ENCODE measurements around the gene CPEB3.
"Not testable (repeated sequence)": the region's sequence is repeated elsewhere in the genome, so short reads cannot be mapped to it uniquely, and the experiment has no call there.

The CPEB3 gene

GRCh38 chr10:92087750-92088395 is 203.0 kb downstream of the CPEB3 start:
- DNase-seq, result peak; percentile 93

GRCh38 chr10:92082583-92083280 is 208.1 kb downstream of the CPEB3 start:
- DNase-seq, result no peak

- DNase-seq, result no peak
These were observed 209.2 kb downstream of the CPEB3 start for GRCh38 chr10:92081641-92082040.

GRCh38 chr10:92080244-92080643 is 210.6 kb downstream of the CPEB3 start:
- DNase-seq, result no peak

- DNase-seq, result no peak
These were observed 211.9 kb downstream of the CPEB3 start for GRCh38 chr10:92079003-92079402.

GRCh38 chr10:92076722-92077121 is 214.2 kb downstream of the CPEB3 start:
- no peak for DNase-seq

- DNase-seq, result no peak
These were observed 215.0 kb downstream of the CPEB3 start for GRCh38 chr10:92075829-92076228.

- peak; percentile 51 for DNase-seq
These were observed 216.6 kb downstream of the CPEB3 start for GRCh38 chr10:92074126-92074887.

GRCh38 chr10:92068900-92069299 is 222.0 kb downstream of the CPEB3 start:
- DNase-seq, result no peak

- no peak for DNase-seq
These were observed 224.5 kb downstream of the CPEB3 start for GRCh38 chr10:92066386-92066785.

GRCh38 chr10:92064506-92064905 is 226.4 kb downstream of the CPEB3 start:
- no peak for DNase-seq

- DNase-seq, result no peak
These were observed 228.6 kb downstream of the CPEB3 start for GRCh38 chr10:92062273-92062672.

- DNase-seq, result no peak
These were observed 236.1 kb downstream of the CPEB3 start for GRCh38 chr10:92054807-92055206.

GRCh38 chr10:92052741-92053140 is 238.1 kb downstream of the CPEB3 start:
- no peak for DNase-seq

- DNase-seq, result no peak
These were observed 238.8 kb downstream of the CPEB3 start for GRCh38 chr10:92052088-92052487.

GRCh38 chr10:92047215-92047614 is 243.7 kb downstream of the CPEB3 start:
- no peak for DNase-seq

GRCh38 chr10:92045641-92046106 is 245.2 kb downstream of the CPEB3 start:
- DNase-seq, result no peak

- DNase-seq, result no peak
These were observed 248.3 kb downstream of the CPEB3 start for GRCh38 chr10:92042541-92042940.

GRCh38 chr10:92038949-92039348 is 251.9 kb downstream of the CPEB3 start:
- DNase-seq, result no peak

GRCh38 chr10:92033070-92033469 is 257.8 kb downstream of the CPEB3 start:
- DNase-seq, result not testable (repeated sequence)

- DNase-seq, result no peak
These were observed 259.3 kb downstream of the CPEB3 start for GRCh38 chr10:92031580-92031979.

- DNase-seq, result peak; percentile 61
These were observed 263.7 kb downstream of the CPEB3 start for GRCh38 chr10:92027141-92027540.

- not testable (repeated sequence) for DNase-seq
These were observed 265.5 kb downstream of the CPEB3 start for GRCh38 chr10:92025340-92025739.

GRCh38 chr10:92024700-92025099 is 266.2 kb downstream of the CPEB3 start:
- DNase-seq, result no peak

Measured in OCI-M1 (cell line).